Measurements from ENCODE around the gene AP3M1.

The AP3M1 gene

DNA sequence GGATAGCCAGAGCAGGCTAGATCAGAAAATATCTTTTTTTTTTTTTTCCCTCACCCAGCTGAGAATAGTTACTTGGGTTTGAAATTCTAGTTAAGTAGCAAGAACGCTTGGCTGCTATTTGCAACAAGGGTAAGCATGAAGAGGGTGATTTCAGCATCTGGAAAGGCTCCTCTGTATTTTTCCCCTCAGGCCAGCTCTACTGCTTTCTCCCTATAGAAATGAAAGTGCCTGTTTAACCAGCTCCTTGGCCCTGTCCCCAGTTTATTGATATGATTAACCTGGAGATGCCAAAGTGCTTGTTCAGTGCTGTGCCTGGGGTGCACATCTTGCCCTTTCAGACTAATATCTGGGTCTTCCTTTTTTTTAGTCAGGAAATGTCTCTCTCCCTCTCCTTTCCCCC is 37.1 kb downstream of the AP3M1 start:
- no peak for DNase-seq

DNA sequence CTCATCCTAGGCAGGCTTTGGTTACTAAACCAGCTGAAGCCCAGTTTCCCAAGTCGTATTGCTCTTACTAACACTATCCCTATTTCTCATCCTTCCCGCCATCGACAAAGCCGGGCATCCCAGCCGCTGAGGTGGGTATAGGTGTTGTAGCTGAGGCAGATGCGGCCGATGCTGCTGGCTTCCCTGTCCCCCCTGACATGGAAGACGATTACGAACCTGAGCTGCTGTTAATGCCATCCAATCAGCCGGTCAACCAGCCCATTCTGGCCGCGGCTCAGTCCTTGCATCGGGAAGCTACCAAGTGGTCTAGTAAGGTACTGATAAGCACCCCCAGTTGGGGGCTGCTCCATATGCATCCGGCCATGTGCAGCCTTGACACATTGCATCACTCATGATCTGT is 38.8 kb downstream of the AP3M1 start:
- no peak for DNase-seq

DNA sequence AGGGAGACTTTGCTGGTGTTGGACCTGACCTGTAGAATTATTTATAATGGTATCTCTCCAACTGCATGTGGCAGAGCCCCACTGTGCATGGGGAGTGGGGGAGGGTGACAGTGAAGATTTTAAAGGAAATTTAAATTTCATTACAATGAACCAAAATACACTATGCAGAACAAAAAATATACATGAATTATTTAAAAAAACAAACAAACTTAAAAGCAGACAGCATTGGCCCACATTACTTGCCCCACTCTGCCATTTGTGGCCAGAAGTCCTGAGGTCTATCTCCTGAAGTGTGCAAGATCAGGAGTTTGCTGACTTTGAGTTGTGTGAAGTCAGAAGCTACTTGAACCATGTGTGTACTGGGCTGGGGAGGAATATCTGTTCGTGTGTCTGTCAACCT is 40.5 kb downstream of the AP3M1 start:
- DNase-seq: no peak

DNA sequence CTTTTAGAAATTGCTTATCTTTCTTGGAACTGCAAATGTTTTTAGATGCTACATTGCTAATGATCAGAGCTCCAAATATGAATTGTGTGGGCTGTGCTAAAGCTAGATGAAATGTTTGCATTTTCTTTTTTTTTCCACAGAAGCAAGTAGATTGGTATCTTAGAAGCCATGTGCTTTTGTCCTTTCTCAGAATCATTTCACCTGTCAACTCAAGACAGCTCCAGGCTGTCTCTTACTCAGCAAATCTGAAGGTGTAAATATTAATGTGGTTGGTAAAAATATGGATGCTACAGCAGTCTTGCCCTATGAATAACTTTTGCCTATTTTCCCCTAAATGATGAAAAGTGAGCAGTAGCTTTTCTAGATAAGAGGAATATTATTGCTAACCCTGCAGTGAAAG is 41.2 kb downstream of the AP3M1 start:
- DNase-seq: no peak

DNA sequence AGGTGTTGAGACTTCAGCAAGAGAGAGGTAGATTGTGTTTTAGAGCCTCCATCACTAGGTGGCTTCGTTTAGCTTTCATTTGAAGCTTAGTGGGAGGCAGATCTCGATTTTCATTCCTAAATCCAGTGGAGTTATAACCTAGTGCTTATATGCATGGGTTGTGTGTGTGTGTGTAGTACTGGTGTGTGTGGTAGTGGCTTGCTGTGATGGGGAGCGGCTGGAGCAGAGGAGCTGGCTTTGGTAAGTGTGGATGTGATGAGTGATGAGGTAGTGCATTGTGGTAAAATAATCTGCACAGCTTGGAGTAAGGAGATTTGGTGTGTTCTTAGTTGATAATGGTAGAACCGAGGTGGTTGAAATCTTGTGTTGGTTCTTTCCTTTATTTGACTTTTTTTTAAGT is 43.2 kb downstream of the AP3M1 start:
- DNase-seq: no peak

DNA sequence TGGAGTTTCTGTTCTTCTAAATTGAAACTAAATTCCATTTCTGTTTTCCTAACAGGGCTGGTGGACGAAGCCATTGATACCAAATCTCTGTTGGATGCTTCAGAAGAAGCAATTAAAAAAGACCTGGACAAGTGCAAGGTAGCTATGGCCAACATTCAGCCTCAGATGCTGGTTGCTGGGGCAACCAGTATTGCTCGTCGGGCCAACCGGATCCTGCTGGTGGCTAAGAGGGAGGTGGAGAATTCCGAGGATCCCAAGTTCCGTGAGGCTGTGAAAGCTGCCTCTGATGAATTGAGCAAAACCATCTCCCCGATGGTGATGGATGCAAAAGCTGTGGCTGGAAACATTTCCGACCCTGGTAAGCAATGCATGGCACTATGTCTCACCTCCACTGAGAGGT is 45.6 kb downstream of the AP3M1 start:
- no peak for DNase-seq

DNA sequence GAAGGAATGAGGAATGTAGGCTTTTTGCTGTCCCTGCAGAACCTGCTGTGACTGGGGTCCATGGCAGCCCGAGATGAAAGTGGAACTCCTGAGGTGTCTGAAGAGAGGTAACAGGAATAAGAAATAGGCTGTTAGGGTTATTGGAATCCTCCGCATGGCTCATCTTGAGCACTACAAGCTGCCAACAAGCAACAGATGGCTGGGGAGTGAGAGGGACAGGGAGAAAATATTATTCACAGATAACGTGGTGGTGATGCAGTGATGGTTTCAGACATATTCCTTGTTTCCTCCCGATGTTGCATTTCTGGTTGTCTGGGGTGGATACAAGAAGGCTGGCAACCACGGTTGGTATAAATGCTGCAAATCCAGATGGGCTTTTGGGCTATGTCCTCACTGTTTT is 46.1 kb downstream of the AP3M1 start:
- DNase-seq: no peak

DNA sequence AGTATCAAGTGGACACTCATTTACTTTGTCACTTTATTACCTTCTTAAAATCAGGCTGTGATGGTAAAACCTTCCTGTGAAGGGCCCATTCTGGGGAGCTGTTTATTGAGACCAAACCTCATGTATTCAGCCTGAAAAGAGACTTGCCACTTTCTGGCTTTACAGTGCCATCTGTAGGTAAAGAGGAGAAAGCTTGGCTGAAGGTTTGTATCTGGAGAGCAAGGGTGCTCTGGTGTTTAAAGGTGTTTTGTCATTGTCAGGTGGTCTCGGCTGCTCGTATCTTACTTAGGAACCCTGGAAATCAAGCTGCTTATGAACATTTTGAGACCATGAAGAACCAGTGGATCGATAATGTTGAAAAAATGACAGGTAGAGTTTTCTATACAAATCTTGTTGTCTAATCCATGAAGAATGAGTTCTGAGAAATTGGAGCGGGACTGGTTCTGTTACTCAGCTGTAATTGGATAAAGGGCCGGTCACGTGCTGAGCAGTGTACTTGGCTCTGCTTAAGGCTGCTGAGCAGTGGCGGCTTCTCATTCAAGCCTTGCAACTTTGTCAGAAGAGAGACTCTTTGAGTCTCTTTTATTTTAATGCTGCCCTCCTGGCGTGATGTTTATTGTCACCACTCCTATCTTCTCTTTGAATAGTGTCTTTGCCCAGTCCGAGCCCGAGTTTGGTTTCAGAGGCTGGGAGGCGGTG is 46.9 kb downstream of the AP3M1 start:
- no peak for DNase-seq

DNA sequence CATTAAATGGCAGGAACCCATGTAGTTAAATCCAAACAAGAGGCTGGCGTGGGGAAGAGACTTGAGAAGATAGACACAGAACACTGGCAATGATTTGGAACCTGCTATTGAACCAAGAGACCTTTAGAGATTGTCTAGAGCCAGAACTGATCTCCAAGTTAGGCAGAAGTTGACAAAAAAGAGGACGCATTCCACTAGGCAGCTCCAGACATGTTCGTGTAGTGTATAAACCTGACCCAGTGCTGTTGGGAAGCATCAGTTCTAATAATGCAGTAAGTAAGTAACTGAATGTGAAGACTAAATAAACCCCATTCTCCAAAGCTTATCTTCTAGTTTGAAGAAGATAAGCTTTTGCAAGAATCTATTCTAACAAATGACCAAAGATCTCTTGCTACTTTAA is 50.8 kb downstream of the AP3M1 start:
- no peak for DNase-seq

DNA sequence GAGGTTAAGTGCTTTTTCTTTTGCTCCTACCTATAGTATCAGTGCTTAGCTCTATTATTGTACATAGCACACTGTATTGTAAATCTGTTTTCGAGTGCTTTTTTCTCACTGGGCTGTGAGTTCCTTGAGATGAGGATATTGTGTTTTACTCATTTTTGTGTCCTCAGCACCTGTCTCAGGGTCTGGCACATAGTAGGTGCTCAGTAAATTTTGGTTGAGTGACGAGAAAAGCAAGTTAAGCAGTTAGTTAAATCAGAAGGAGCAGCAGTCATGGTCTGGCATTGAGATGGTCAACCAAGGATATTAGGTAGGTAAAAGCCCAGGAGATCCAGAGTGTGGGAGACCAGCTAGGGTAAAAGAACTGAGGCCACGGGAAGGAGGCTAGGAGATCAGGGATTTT is 51.2 kb downstream of the AP3M1 start:
- no peak for DNase-seq

DNA sequence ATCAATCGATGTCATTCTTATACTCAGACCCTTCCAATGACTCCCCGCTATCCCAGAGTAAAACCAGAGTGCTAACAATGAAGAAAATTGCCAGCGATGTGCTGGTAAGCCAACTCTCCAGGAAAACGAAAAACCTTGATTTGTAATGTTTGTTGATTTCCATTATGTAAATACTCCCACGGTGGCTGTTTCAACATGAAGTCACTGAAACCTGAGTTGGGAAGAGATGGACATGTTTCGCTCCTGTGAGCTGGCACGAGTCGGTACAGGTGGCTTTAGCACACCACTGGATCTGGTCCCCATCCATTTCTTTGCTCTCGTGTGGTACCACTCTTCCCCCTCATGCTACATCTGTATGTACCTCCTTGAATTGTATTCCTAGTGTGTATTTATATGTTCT is 52.9 kb downstream of the AP3M1 start:
- no peak for DNase-seq

DNA sequence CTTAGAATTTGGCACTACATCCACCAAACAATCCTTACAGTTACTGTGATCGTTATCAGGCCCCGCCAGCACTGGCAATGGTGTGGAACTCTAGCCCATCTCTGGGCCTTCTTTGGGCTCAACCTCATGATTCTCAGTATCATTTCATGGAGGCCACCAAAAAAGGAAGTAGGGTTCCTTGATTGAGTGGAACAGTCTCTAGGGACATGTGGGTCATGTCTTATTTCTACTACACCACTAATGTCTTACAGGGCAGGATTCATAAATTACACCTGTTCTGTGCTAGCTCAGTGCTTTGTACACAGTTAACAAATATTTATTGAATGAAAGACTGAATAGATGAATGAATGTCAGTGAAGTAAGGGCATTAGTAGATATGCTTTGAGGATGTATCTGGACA is 53.9 kb downstream of the AP3M1 start:
- DNase-seq: no peak

DNA sequence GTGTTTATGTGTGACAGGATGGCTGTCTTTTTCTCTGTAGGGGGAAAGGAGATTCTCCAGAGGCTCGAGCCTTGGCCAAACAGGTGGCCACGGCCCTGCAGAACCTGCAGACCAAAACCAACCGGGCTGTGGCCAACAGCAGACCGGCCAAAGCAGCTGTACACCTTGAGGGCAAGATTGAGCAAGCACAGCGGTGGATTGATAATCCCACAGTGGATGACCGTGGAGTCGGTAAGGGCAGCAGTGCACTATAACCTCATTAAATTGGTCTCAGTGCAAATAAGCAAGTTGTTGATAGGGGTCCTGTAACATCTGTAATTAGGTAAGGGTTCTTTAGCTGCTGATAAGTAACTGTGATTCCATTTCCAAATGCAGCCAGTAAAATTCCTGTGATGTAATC is 56.4 kb downstream of the AP3M1 start:
- DNase-seq: no peak

DNA sequence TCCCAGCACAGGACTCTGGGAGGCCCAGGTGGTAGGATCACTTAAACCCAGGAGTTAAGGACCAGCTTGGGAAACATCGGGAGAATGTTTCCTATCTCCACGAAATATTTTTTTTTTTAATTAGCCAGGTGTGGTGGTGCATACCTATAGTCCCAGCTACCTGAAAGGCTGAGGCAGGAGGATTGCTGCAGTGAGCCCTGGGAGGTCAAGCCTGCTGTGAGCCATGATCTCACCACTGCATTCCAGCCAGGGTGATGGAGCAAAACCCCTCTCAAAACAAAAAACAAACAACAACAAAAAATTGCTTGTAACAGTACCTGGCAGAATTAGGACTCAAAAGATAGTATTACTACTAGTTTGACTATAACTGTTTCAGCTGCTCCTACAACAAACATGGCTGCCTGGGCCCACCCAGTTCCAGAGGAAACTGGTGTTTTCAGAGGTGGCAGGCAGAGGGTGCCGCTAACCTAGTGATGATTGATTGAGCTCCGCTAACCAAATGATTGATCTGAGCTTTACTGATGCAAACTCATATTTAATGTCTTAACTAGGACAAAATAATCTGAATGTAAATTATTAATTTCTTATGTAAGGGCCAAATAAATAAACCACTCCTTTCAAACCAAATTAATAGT is 57.0 kb downstream of the AP3M1 start:
- DNase-seq: no peak

DNA sequence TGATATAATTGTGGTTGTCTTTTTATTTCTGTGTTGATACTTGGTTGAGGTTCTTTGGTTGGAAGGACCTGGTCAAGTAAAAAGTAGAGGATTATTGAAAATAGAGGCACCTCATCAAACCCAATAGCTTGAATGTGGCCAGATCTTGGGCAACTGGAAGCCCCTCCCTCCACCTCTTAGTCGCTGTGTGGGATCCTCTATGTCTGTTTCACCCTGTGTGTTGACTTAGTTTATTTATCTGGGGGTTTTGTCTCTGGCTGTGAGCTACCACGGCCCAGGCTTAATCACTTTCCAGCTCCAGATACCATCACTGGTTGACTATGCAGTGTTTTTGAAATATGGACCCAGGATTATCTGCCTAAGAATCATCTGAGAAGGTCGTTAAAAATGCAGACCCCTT is 58.3 kb downstream of the AP3M1 start:
- DNase-seq: no peak

DNA sequence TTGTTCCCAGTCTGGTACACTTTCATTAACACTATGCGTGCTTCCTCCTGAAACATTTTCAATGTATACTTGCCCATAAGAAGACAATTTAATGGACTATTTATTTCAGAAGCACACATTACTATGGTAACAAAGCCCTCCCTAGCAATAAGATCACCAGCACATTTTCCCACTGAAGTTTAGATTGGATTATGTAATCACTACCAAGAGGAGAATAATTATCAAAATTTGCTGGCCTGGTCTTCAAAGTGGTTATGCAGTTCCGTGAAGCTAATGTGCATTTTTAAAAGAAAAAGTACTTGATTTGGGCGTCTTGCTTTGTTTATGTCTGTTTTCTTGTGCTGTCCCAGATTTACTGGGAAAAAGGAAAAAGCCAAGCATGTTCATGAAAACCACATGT is 61.9 kb downstream of the AP3M1 start:
- DNase-seq: no peak

DNA sequence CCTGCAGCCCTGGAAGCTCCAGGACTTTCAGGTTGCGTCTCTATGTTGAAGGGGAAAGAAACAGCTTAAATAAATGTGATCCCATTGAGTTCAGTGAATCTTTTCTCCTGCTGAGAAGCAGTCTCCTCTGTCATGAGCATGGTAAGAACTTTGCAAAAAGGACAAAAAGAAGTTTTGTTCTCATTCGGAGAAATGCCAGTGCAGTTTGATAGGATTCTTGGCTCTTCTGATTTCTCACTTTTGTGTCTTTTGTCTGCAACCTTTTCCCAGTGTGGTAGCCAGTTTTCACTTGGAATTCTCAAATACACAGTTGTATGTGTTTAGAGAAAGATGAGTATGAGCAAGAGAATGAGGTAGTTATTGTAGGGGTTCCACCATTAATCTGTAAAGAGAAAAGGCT is 64.3 kb downstream of the AP3M1 start:
- DNase-seq: no peak

DNA sequence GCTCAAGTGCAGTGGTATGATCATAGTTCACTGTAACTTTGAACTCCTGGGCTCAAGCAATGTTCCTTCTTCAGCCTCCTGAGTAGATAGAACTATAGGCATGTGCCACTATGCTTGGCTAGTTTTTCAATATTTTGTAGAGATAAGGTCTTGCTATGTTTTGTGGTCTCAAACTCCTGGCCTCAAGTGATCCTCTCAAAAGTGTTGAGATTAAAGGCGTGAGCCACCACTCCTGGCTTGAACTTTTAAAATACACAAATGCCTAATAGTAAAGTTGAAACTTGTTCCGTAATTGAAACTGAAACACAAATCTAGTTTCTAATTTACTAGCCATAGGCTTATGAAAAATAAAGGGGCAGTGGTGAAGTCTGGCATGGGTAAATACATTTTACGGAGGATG is 65.7 kb downstream of the AP3M1 start:
- no peak for DNase-seq

DNA sequence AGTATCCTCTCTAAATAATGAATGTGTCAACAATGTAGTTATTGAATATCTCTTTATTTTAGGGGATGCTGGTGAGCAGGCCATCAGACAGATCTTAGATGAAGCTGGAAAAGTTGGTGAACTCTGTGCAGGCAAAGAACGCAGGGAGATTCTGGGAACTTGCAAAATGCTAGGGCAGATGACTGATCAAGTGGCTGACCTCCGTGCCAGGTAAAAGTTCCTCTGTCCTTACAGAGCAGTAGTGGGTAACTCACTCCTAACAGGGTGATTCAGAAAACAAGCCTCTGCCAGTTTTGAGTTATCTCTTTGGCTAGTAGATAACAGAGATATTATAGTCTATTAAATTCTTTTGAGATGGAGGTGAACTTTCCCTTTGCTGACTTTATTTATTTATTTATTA is 67.3 kb downstream of the AP3M1 start:
- no peak for DNase-seq

DNA sequence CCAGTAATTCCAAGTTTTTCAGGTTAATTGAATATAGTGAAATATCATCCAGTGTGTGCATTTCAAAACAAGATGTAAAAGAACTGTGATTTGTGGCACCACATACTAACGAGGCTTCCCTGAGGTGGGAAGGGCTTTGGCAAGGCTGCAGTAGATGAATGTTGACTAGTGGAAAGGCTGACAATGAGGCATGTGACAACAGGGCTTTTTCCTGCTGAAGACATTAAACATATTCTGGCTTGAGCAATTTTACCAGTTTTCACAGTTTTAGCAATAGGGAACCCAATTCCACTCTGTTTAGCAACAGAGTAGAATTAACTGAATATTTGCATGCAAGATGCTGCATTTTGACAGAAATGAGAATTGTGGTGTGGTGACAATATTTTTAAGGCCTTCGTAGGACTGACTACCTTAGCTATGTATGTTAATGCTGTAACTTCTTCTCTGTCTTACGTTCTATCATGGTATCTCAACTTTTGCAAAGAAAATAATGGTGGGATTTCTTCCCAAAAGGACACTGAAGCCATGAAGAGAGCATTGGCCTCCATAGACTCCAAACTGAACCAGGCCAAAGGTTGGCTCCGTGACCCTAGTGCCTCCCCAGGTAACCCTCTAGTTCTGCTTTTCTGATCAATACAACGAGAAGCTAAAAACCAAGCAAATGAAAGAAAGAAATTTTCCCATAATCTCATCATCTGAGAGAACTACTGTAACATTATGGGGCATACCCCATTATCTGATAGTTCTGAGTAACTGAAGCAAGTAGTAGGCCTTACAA is 68.5 kb downstream of the AP3M1 start:
- no peak for DNase-seq

DNA sequence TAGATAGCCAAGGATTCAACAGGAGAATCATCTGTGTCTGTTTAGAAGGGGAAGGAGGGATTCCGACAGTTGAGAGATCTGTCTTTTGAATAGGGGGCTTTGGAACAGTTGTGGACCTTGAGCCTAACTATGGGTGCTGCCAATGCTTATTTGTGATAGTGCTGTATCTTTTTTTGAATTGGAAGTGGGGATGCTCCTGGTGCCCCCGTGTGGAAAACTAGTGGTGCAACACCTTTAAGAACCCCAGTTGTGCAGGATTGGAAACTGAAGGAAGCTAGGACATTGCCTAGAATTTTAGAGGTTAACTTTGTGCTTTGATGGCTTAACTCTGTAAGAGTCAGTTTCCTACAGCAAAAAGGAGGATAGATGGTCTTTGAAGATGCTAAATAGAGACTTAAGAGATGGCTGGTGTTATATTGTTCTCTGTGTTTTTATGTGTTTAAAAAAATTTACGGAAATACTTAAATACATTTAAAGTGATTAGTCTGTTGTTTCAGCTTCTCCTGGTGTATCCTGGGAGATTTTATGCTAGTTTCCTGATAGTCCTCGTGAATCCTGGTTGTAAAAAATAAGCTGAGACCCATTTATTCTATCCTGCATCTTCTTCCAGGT is 69.3 kb downstream of the AP3M1 start:
- DNase-seq: no peak

DNA sequence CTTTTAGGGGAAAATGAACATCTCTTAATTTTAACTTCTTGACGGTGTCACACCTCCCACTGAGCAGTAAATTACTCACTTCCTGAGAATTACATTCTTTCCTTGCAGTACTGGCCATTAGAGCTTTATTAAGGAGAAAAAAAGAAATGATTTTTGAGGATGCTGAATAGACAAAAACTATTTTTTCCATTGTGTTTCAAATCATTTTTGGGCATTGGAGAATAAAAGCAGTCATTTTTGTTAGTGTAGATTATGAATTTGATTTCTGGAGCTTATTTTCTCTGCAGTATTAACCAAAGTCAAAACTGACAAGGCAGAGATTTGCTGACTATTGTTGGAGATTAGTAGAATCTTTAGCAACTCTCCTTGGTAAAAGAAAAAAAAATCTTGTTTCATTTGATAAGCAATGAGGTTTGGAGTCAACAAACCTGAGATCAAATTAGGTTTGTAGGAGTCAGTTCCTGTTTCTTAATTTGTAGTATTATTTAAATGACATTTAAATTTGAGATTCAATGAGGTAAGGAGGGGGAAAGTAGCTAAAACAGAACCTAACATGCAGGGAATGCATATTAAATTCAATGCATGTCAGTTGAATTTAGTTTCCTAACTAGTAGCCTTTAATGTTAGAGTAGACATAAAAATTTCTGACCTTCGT is 70.6 kb downstream of the AP3M1 start:
- no peak for DNase-seq

Measured in COR-L47 (cell line).